ENCODE measurements around the gene IGSF22.
A peak's percentile ranks its signal among the peaks of the same experiment; 100 is the strongest.
"Not testable (repeated sequence)": the region's sequence is repeated elsewhere in the genome, so short reads cannot be mapped to it uniquely, and the experiment has no call there.

Gene IGSF22

DNA sequence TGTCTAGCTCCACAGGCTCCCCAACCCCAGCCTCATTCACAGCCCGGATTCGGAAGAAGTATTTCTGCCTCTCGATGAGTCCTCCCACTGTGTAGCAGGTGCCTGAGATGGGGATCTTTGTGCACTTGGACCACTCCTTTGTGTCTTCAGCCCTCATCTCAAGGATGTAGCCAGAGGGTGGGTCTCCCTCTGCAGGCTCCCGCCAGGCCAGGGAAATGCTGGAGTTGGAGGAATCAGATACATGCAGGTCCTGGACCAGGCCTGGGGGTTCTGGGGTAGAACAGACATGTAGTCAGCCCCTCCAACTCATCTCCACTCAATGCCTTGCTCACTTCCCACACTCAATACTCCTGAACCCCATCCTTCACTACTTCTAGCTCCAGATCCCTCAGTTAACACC is 16.6 kb downstream of the IGSF22 start:
- DNase-seq = no peak

DNA sequence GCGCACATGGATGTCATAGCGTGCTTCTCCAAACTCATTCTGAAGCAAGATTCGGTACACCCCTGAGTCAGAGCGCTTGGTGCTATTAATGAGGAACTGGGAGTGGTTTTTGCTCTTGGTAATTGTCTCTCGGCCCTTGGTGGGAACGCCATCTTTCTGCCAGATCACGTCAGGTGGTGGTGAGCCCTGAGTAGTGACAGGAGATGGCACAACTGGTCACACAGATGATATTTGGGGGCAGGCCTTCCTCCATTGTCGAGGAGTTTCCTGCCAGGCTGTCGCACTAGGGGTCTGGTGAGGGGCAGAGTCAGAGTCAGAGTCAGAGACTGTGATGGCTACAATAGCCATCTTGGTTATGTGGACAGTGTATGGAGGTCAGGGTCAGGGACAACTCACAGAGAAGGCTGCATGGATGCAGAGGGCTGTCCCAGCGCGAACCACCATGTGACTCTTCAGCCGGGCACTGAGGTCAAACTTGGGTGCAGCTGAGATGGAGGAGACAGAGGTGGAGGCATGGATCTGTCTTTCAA is 18.1 kb downstream of the IGSF22 start:
- DNase-seq = no peak

DNA sequence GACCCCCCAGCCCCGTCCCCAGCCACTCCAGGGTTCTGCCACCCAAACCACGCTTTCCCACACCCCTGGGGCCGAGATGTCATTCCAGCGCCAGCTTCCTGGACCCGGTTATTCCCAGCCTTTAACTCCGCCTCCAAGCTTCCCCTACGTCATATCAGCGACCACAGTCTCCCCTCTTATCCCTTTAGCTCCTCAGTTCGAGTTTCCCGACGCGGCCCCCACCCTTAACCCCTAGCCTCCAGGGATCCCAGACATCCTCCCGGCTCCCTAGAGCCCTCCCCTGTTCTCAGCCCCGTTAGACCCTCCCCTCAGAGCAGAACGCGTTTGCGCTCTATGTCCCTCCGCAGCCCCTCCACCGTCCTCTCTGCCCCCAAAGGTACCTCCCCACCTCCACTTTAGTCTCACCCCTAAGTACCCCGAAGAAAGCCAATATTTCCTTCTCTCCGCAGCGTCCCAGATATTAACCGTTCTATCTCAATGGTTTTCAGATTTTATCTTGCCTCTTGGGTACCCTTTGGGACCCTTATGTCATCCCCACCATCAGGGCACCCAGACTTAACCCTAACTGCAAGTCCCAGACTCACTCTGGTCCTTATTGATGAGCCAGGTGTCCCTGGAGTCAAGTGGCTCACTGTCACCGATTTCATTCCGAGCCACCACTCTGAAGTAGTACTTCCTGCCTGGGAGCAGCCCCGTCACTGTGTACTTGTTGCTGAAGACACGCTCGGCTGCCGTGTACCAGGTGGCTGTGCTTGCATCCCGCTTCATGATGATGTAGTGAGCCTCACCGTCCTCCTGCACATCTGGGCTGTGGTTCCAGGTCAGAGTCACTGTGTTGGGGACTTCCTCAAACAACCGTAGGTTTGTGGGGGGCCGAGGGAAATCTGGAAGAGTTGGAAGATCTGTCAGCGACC is 19.4 kb downstream of the IGSF22 start:
- DNase-seq = peak; percentile 47

- peak; percentile 18 for DNase-seq
Measured at GRCh38 chr11:18705651-18706281, 20.2 kb downstream of the IGSF22 start.

- DNase-seq = no peak
Measured at GRCh38 chr11:18704698-18705097, 21.3 kb downstream of the IGSF22 start.

GRCh38 chr11:18704045-18704645 is 21.8 kb downstream of the IGSF22 start:
- no peak for DNase-seq

GRCh38 chr11:18703001-18703763 is 22.8 kb downstream of the IGSF22 start:
- no peak for DNase-seq

- DNase-seq = no peak
Measured at GRCh38 chr11:18701614-18702216, 24.3 kb downstream of the IGSF22 start.

DNA sequence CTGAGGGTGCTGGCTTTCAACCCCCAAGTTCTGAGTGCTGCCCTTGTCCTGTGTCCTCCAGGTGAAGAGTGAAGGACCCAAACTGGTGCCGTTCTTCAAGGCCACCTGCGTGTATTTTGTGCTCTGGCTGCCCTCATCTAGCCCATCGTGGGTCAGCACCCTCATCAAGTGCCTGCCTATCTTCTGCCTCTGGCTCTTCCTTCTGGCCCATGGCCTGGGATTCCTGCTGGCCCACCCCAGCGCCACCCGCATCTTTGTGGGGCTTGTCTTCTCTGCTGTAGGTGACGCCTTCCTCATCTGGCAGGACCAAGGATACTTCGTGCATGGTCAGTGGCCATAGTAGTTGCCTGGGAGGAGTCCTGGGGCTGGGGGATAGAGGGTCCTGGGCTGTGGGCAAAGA is 25.1 kb downstream of the IGSF22 start:
- no peak for DNase-seq

DNA sequence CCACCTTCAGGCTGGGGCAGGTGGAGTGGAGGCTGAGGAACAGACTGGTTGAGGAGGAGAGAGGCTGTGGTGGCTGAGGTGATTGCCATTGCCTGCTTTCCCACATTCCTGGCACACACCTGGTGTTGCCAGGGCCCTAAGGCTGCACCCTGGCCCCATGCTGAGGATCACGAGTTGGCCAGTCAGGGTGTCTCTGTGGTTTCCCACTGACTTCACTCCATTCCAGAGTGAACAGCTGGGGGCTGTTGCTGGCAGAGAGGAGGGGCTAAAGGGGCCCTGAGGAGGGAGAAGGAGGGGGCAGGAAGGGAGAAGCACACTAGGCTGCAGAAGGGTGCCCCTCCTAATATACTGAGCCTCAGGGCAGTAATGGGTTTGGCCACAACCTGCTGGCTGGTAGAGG is 25.6 kb downstream of the IGSF22 start:
- no peak for DNase-seq

GRCh38 chr11:18699848-18700261 is 26.1 kb downstream of the IGSF22 start:
- DNase-seq = no peak

- no peak for DNase-seq
Measured at GRCh38 chr11:18699269-18699596, 26.8 kb downstream of the IGSF22 start.

DNA sequence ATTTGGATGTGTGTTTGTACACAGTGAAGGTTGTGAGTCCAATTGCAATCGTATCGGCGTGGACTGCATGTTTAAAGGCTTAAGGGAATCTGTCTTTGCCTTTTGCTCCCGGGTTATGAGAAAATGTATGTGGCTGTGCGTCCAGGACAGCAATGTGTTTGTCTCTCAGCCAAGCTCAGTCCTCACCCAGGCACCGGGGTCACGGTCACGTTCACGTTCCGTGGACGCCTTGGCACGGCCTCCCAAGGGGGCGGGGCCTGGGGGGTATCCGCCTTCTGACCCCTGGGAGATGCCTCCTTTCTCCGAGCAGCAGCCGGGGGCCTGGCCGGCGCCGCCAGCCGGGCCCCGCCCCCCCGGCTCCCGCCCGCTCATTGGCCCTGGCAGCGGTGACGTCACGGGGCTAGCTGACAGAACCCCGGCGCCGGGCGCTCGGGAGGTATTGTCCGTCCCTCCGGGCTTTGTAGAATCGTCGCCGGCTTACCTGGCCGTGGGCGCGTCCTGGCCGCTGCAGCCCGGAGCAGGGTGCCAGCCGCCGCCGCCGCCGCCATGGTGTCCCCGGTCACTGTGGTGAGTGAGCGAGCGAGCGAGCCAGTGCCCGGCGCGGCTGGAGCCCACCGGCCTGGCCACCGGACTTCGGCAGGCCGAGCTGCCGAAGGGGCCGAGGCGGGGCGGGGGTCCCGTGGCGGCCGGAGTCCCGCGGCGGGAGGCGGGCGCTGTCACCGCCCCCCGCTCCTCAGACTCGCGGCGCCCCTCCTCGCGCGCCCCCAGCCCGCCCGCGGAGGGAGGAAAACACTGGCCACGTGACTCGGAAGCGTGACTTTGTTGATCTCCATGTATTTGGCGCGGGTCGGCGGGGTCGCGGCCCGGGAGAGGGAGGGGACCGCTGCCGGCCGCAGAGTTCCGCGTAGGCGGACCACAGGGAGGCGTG is 27.4 kb downstream of the IGSF22 start, which contains the start of gene TMEM86A:
Gene TMEM86A (plus strand): TSS at position 439 of the 928 bp plus-strand sequence. CDS start 108 bp downstream, at position 547.
- peak; percentile 87 for DNase-seq

GRCh38 chr11:18697576-18697975 is 28.4 kb downstream of the IGSF22 start:
- DNase-seq = no peak

DNA sequence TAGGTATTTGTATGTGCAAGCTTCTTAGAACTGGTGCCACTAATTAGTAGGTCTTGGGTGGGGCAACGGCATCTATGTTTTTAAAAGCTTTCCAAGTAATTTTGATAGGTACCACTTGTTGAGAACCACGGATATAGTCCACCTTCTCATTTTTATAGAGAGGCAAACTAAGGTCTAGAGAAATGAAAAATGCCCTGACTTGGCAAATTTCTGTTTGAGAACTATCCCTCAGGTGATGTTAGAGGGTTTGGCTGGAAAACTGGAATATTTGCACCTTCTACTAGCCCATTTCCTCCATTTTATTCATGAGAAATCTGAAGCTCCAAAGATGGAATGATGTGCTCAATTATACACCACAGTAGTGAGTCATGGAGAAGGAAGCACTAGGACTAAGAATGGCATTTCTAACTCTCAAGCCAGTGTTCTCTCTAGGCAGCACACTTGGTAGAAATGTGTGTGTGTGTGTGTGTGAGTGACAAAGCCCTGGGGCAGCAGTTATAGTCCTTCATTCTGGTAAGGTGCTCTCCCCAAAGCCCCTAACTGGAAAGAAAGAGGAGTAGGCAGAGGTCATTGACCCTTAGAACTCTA is 29.3 kb downstream of the IGSF22 start:
- no peak for DNase-seq

- no peak for DNase-seq
Measured at GRCh38 chr11:18692941-18693760, 32.8 kb downstream of the IGSF22 start.

- DNase-seq = not testable (repeated sequence)
Measured at GRCh38 chr11:18691467-18692140, 34.4 kb downstream of the IGSF22 start.

DNA sequence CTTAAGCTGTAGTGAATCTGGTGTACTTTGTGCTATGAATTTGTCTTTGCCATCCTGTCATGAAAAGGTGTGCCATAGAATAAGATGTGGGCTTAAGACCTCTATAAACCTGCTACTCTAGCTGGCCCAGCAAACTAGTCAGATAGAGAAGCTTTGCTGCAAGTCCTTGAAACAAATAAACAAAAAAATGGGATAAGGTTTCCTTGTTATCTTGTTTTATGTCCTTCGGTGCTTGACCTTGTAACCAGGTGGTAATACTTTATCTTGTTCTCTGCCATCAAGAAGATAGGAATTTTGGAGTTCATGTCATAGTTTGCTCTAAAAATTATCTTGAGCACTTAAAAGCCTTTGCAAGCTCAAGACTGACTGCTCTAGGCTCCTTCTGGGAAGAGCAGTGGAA is 41.7 kb downstream of the IGSF22 start:
- no peak for DNase-seq

DNA sequence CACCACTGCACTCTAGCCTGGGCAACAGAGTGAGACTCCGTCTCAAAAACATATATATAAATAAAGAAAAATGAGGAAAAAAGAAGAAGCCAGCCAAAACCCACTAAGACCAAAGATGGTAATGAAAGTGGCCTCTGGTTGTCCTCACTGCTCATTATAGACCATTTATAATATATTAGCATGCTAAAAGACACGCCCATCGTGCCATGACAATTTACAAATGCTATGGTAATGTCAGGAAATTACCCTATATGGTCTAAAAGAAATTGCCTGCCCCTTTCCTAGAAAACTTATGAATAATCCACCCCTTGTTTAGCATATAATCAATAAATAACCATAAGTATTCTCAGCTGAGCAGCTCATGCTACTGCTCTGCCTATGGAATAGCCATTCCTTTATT is 43.5 kb downstream of the IGSF22 start:
- DNase-seq = no peak
